Neuronal stem cell (in vitro differentiated cells): ENCODE measurements around the gene TTL.

Experiments used
- DNase-seq: peaks from one replicate; pipeline ENCODE4 v3.0.0-alpha.2; 2013; ENCODE audit warnings: low spot score
- H2AFZ ChIP-seq: one replicate; pipeline ENCODE4 v1.6.1; 2013; ENCODE audit warnings: mild to moderate bottlenecking, low read length, inconsistent platforms
- H2AK5ac ChIP-seq: 2 replicates; pipeline ENCODE4 v1.6.1; 2013; ENCODE audit warnings: low read depth, mild to moderate bottlenecking, inconsistent platforms, low read length, moderate library complexity, mixed read lengths
- H2BK120ac ChIP-seq: 2 replicates; pipeline ENCODE4 v1.6.1; 2013; ENCODE audit warnings: low read depth, mild to moderate bottlenecking, inconsistent platforms, low read length, moderate library complexity, mixed read lengths
- H2BK12ac ChIP-seq: one replicate; pipeline ENCODE4 v1.6.1; 2013; ENCODE audit warnings: low read length, inconsistent platforms
- H2BK15ac ChIP-seq: 2 replicates; pipeline ENCODE4 v1.6.1; 2013; ENCODE audit warnings: mild to moderate bottlenecking, low read length, inconsistent platforms, mixed read lengths
- H2BK5ac ChIP-seq: one replicate; pipeline ENCODE4 v1.6.1; 2013; ENCODE audit warnings: inconsistent platforms, mild to moderate bottlenecking, low read length, moderate library complexity
- H3K14ac ChIP-seq: one replicate; pipeline ENCODE4 v1.6.1; 2013; ENCODE audit warnings: low read length, inconsistent platforms
- H3K18ac ChIP-seq: 2 replicates; pipeline ENCODE4 v1.6.1; 2013; ENCODE audit warnings: low read length, inconsistent platforms
- H3K23ac ChIP-seq: 2 replicates; pipeline ENCODE4 v1.6.1; 2013; ENCODE audit warnings: low read depth, mild to moderate bottlenecking, mixed read lengths, low read length, inconsistent platforms; ENCODE audit not compliant: poor library complexity
- H3K27ac ChIP-seq: replicated peaks from 3 replicates; pipeline ENCODE4 v1.5.1; 2013; ENCODE audit warnings: low read length, inconsistent platforms
- H3K27me3 ChIP-seq, 3 experiments: 2 replicates each; pipeline ENCODE4 v1.6.1; 2013; ENCODE audit warnings: low read length in 3 of 3, mild to moderate bottlenecking in 2 of 3, inconsistent platforms in 1 of 3, low read depth in 1 of 3, mixed read lengths in 1 of 3, moderate library complexity in 1 of 3; ENCODE audit not compliant: control insufficient read depth in 3 of 3, insufficient read depth in 3 of 3
- H3K36me3 ChIP-seq, 2 donors: replicated peaks in 1 of 2; 2 replicates each; pipeline ENCODE4 v1.6.1; 2013; ENCODE audit warnings: low read length in 2 of 2; ENCODE audit not compliant: control insufficient read depth in 2 of 2, insufficient read depth in 2 of 2
- H3K4ac ChIP-seq: 2 replicates; pipeline ENCODE4 v1.6.1; 2013; ENCODE audit warnings: inconsistent platforms, mild to moderate bottlenecking, low read length, moderate library complexity
- H3K4me1 ChIP-seq, 2 donors: 1 replicate in 1 of 2; 2 replicates in 1 of 2; pipeline ENCODE4 v1.6.1; 2013; ENCODE audit warnings: low read length in 2 of 2, low read depth in 1 of 2; ENCODE audit not compliant: control insufficient read depth in 2 of 2, insufficient read depth in 1 of 2
- H3K4me2 ChIP-seq: one replicate; pipeline ENCODE4 v1.6.1; 2013; ENCODE audit warnings: mild to moderate bottlenecking, low read length, inconsistent platforms; ENCODE audit not compliant: insufficient read depth, poor library complexity, severe bottlenecking
- H3K4me3 ChIP-seq, 2 donors: 2 replicates each; pipeline ENCODE4 v1.5.1; 2013; ENCODE audit warnings: low read length in 2 of 2, mild to moderate bottlenecking in 2 of 2, inconsistent platforms in 1 of 2, moderate library complexity in 1 of 2
- H3K79me1 ChIP-seq: one replicate; pipeline ENCODE4 v1.6.1; 2013; ENCODE audit warnings: low read depth, mild to moderate bottlenecking, inconsistent platforms, low read length, moderate library complexity
- H3K9ac ChIP-seq: one replicate; pipeline ENCODE4 v1.6.1; 2013; ENCODE audit warnings: mild to moderate bottlenecking, low read depth, low read length, inconsistent platforms; ENCODE audit not compliant: poor library complexity
- H3K9me3 ChIP-seq, 2 donors: replicated peaks in 1 of 2; 2 replicates each; pipeline versions ENCODE3 to v1.6.1; 2013; ENCODE audit warnings: low read length in 2 of 2, mild to moderate bottlenecking in 2 of 2, inconsistent platforms in 1 of 2, low read depth in 1 of 2, mixed read lengths in 1 of 2, moderate library complexity in 1 of 2; ENCODE audit not compliant: control insufficient read depth in 2 of 2, insufficient read depth in 1 of 2
- H4K8ac ChIP-seq: one replicate; pipeline ENCODE4 v1.6.1; 2013; ENCODE audit warnings: low read depth, mild to moderate bottlenecking, inconsistent platforms, low read length, moderate library complexity
- H4K91ac ChIP-seq: one replicate; pipeline ENCODE4 v1.6.1; 2013; ENCODE audit warnings: low read length, low read depth, mild to moderate bottlenecking, inconsistent platforms; ENCODE audit not compliant: poor library complexity
- WGBS, 2 donors: extraction: QIAGEN DNeasy Blood & Tissue Kit; methylation state at CpG; one replicate each; pipeline ENCODE4 v1.1.7; 2013; ENCODE audit warnings: missing lambda C conversion rate in 2 of 2, mixed read lengths in 1 of 2; ENCODE audit not compliant: insufficient read length in 2 of 2, insufficient replicate concordance in 1 of 2; ENCODE audit errors: extremely low coverage in 2 of 2; 5-methylcytosine and 5-hydroxymethylcytosine counted together

Gene TTL

GRCh38 chr2:112487444-112487961 is 5.5 kb downstream of the TTL start:
- Histone ChIP-seq H3K23ac (peak overlapping the region; percentile 75), H3K18ac (no peak overlapping the region), H4K91ac (no peak overlapping the region), H2BK15ac (no peak overlapping the region), H3K27me3 (no peaks in the 10 kb centered on the region), H2BK5ac (no peak overlapping the region), H3K9ac (no peak overlapping the region), H3K14ac (no peak overlapping the region), H3K4me2 (no peak overlapping the region), H2BK12ac (no peak overlapping the region), H3K79me1 (peaks cover 4% of the 10 kb centered on the region), H3K9me3 (peaks cover 0 to 20% of the 10 kb centered on the region in 2 donors), H2BK120ac (no peak overlapping the region), H3K4me3 (no peak overlapping the region), H3K27ac (no peak overlapping the region), H2AFZ (no peak overlapping the region), H3K36me3 (peaks cover 7 to 66% of the 10 kb centered on the region in 2 donors), H4K8ac (no peak overlapping the region), H3K4ac (no peak overlapping the region), H3K4me1 (peaks cover 4% of the 10 kb centered on the region in 2 donors), H2AK5ac (no peak overlapping the region)
- no CpG with 5 or more reads among the region's 4 CpGs for WGBS, 2 donors
- DNase-seq: no peak

DNA sequence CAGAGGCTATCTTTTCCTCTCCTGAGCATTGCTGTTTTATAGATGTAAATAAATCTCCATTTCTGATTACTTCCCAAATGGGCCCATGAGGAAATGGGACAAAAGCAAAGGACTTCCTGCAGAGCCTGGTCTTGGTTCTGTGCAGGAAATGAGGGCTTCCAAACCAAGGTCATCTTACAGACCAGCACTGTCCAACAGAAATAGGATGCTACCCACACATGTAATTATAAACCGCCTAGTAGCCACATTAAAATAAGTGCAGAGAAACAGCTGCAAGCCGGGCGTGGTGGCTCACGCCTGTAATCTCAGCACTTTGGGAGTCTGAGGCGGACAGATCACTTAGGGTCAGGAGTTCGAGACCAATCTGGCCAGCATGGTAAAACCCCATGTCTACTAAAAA is 6.2 kb downstream of the TTL start:
- H2BK15ac ChIP-seq: no peak overlapping the region
- no CpG with 5 or more reads among the region's 6 CpGs for WGBS, 2 donors
- no peak overlapping the region for H3K27ac ChIP-seq

GRCh38 chr2:112491946-112492345 is 10.0 kb downstream of the TTL start:
- Histone ChIP-seq H3K23ac (no peak overlapping the region), H2BK5ac (no peak overlapping the region), H2AK5ac (no peak overlapping the region), H3K14ac (no peak overlapping the region), H2BK15ac (no peak overlapping the region), H3K4me3 (no peak overlapping the region), H3K4me1 (peaks cover 0 to 2% of the 10 kb centered on the region in 2 donors), H3K9ac (no peak overlapping the region), H3K4me2 (no peak overlapping the region), H3K79me1 (peaks cover 4% of the 10 kb centered on the region), H3K9me3 (peaks cover 0 to 2% of the 10 kb centered on the region in 2 donors), H3K36me3 (peaks cover 12 to 64% of the 10 kb centered on the region in 2 donors), H4K91ac (no peak overlapping the region), H3K18ac (no peak overlapping the region), H3K4ac (no peak overlapping the region), H2BK120ac (no peak overlapping the region), H2BK12ac (no peak overlapping the region), H3K27ac (no peak overlapping the region), H2AFZ (no peak overlapping the region), H3K27me3 (no peaks in the 10 kb centered on the region), H4K8ac (no peak overlapping the region)
- WGBS, 2 donors: no CpG with 5 or more reads among the region's 5 CpGs
- no peak for DNase-seq

More for the DNA sequence above, 6.2 kb downstream of the TTL start:
- no peak overlapping the region for H4K8ac ChIP-seq
- no peak overlapping the region for H2AFZ ChIP-seq
- no peak overlapping the region for H2BK120ac ChIP-seq
- H3K23ac ChIP-seq: no peak overlapping the region
- no peak for DNase-seq
- no peak overlapping the region for H2AK5ac ChIP-seq
- H3K36me3 ChIP-seq: peaks cover 7 to 66% of the 10 kb centered on the region in 2 donors
- H3K9me3 ChIP-seq: peaks cover 0 to 20% of the 10 kb centered on the region in 2 donors
- no peak overlapping the region for H3K4me2 ChIP-seq
- H3K18ac ChIP-seq: no peak overlapping the region
- H3K4me3 ChIP-seq: no peak overlapping the region
- H3K4ac ChIP-seq: no peak overlapping the region
- peaks cover 4% of the 10 kb centered on the region for H3K79me1 ChIP-seq
- no peak overlapping the region for H2BK5ac ChIP-seq
- peaks cover 2% of the 10 kb centered on the region in 2 donors for H3K4me1 ChIP-seq
- H4K91ac ChIP-seq: no peak overlapping the region
- no peak overlapping the region for H2BK12ac ChIP-seq
- H3K27me3 ChIP-seq: no peaks in the 10 kb centered on the region
- no peak overlapping the region for H3K14ac ChIP-seq
- H3K9ac ChIP-seq: no peak overlapping the region

DNA sequence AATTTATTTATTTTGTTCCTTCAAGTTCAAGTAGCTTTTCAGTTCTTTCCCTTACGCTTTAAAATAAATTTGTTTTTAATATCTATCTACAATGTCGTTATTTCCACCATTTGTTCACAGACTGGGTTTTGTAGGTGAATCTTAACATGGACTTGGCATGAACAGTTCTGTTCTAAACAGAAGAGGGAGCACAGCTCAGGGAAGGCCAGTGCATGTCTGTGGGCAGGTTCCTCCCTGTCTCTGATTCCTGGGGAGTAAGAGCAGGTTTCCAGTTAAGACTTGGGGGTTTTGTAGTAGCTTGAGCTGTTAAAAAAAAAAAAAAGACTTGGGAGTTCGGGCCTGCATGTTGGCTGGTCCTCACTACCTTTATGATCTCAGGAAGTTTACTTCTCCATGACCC is 11.1 kb downstream of the TTL start:
- Histone ChIP-seq H3K18ac (no peak overlapping the region), H3K27me3 (no peaks in the 10 kb centered on the region), H3K9ac (no peak overlapping the region), H2AFZ (no peak overlapping the region), H2BK12ac (no peak overlapping the region), H2BK15ac (no peak overlapping the region), H3K4me2 (no peak overlapping the region), H3K27ac (no peak overlapping the region), H2BK5ac (no peak overlapping the region), H3K4me1 (peaks cover 0 to 2% of the 10 kb centered on the region in 2 donors), H3K79me1 (no peaks in the 10 kb centered on the region), H3K9me3 (no peaks in the 10 kb centered on the region), H2AK5ac (no peak overlapping the region), H3K36me3 (peaks cover 9 to 53% of the 10 kb centered on the region in 2 donors), H3K14ac (no peak overlapping the region), H3K23ac (no peak overlapping the region), H3K4ac (no peak overlapping the region), H3K4me3 (no peak overlapping the region), H4K8ac (no peak overlapping the region), H2BK120ac (no peak overlapping the region), H4K91ac (no peak overlapping the region)
- DNase-seq: no peak
- WGBS, 2 donors: no CpG with 5 or more reads among the region's 3 CpGs
